Measurements from ENCODE around the gene TENT4A. TPM values are rescaled to one million over a fixed set of nuclear protein-coding genes. Genes with fewer than 3 reads are reported as not detected.

Gene TENT4A
- total RNA-seq, 1 donor from 2014 or later = 39.4 TPM

GRCh38 chr5:6780802-6781391 lies 67.7 kb downstream of the TENT4A start:
- no peak for DNase-seq (ENCODE audit: low spot score)
- H3K36me3 Mint-ChIP-seq (ENCODE audit: low read depth) = no peaks in the 10 kb centered on the region
- no peak overlapping the region for H3K27ac Mint-ChIP-seq
- H3K27me3 Mint-ChIP-seq (ENCODE audit: low read depth) = peaks cover 4% of the 10 kb centered on the region
- no peak overlapping the region for H3K4me3 Mint-ChIP-seq (ENCODE audit: low read depth)
- peaks cover 6% of the 10 kb centered on the region for H3K4me1 Mint-ChIP-seq (ENCODE audit: low read depth)
- H3K9me3 Mint-ChIP-seq = no peaks in the 10 kb centered on the region
- intact Hi-C loops (cut with micrococcal nuclease) = no loop called here

- Mint-ChIP-seq H3K36me3 (ENCODE audit: low read depth) (no peaks in the 10 kb centered on the region), H3K27me3 (ENCODE audit: low read depth) (no peaks in the 10 kb centered on the region), H3K4me3 (ENCODE audit: low read depth) (no peak overlapping the region), H3K9me3 (no peaks in the 10 kb centered on the region), H3K27ac (no peak overlapping the region), H3K4me1 (ENCODE audit: low read depth) (peaks cover 7% of the 10 kb centered on the region)
- intact Hi-C loops (cut with micrococcal nuclease) = no loop called here
- no peak for DNase-seq (ENCODE audit: low spot score)
Observed at GRCh38 chr5:6781716-6782115, 68.5 kb downstream of the TENT4A start.

- intact Hi-C loops (cut with micrococcal nuclease) = no loop called here
- no peaks in the 10 kb centered on the region for H3K9me3 Mint-ChIP-seq
- no peak overlapping the region for H3K4me3 Mint-ChIP-seq (ENCODE audit: low read depth)
- H3K4me1 Mint-ChIP-seq (ENCODE audit: low read depth) = peaks cover 7% of the 10 kb centered on the region
- H3K27me3 Mint-ChIP-seq (ENCODE audit: low read depth) = no peaks in the 10 kb centered on the region
- no peaks in the 10 kb centered on the region for H3K36me3 Mint-ChIP-seq (ENCODE audit: low read depth)
- no peak overlapping the region for H3K27ac Mint-ChIP-seq
- DNase-seq (ENCODE audit: low spot score) = no peak
Observed at GRCh38 chr5:6783787-6784186, 70.6 kb downstream of the TENT4A start.

GRCh38 chr5:6784481-6784880 lies 71.2 kb downstream of the TENT4A start:
- H3K9me3 Mint-ChIP-seq = no peaks in the 10 kb centered on the region
- H3K27ac Mint-ChIP-seq = no peak overlapping the region
- intact Hi-C loops (cut with micrococcal nuclease) = no loop called here
- no peaks in the 10 kb centered on the region for H3K27me3 Mint-ChIP-seq (ENCODE audit: low read depth)
- H3K4me1 Mint-ChIP-seq (ENCODE audit: low read depth) = peaks cover 7% of the 10 kb centered on the region
- no peak overlapping the region for H3K4me3 Mint-ChIP-seq (ENCODE audit: low read depth)
- DNase-seq (ENCODE audit: low spot score) = no peak
- H3K36me3 Mint-ChIP-seq (ENCODE audit: low read depth) = no peaks in the 10 kb centered on the region

- Mint-ChIP-seq H3K4me1 (ENCODE audit: low read depth) (peaks cover 7% of the 10 kb centered on the region), H3K4me3 (ENCODE audit: low read depth) (no peak overlapping the region), H3K9me3 (no peaks in the 10 kb centered on the region), H3K36me3 (ENCODE audit: low read depth) (no peaks in the 10 kb centered on the region), H3K27ac (no peak overlapping the region), H3K27me3 (ENCODE audit: low read depth) (peaks cover 4% of the 10 kb centered on the region)
- intact Hi-C loops (cut with micrococcal nuclease) = no loop called here
- DNase-seq (ENCODE audit: low spot score) = no peak
Observed at GRCh38 chr5:6785161-6785860, 72.1 kb downstream of the TENT4A start.

- no peak for DNase-seq (ENCODE audit: low spot score)
- H3K36me3 Mint-ChIP-seq (ENCODE audit: low read depth) = no peaks in the 10 kb centered on the region
Observed at GRCh38 chr5:6785861-6786180, 72.6 kb downstream of the TENT4A start.

GRCh38 chr5:6786786-6787495 lies 73.7 kb downstream of the TENT4A start:
- no peak for DNase-seq (ENCODE audit: low spot score)
- H3K36me3 Mint-ChIP-seq (ENCODE audit: low read depth) = no peaks in the 10 kb centered on the region
- peaks cover 12% of the 10 kb centered on the region for H3K27me3 Mint-ChIP-seq (ENCODE audit: low read depth)
- no peaks in the 10 kb centered on the region for H3K9me3 Mint-ChIP-seq
- intact Hi-C loops (cut with micrococcal nuclease) = no loop called here
- no peak overlapping the region for H3K27ac Mint-ChIP-seq
- H3K4me1 Mint-ChIP-seq (ENCODE audit: low read depth) = peaks cover 7% of the 10 kb centered on the region
- H3K4me3 Mint-ChIP-seq (ENCODE audit: low read depth) = no peak overlapping the region

More at GRCh38 chr5:6785861-6786180, 72.6 kb downstream of the TENT4A start:
- intact Hi-C loops (cut with micrococcal nuclease) = no loop called here
- H3K4me1 Mint-ChIP-seq (ENCODE audit: low read depth) = peaks cover 7% of the 10 kb centered on the region
- H3K27me3 Mint-ChIP-seq (ENCODE audit: low read depth) = peaks cover 5% of the 10 kb centered on the region
- no peak overlapping the region for H3K4me3 Mint-ChIP-seq (ENCODE audit: low read depth)
- no peaks in the 10 kb centered on the region for H3K9me3 Mint-ChIP-seq
- H3K27ac Mint-ChIP-seq = no peak overlapping the region

- Mint-ChIP-seq H3K27ac (no peak overlapping the region), H3K4me1 (ENCODE audit: low read depth) (peaks cover 7% of the 10 kb centered on the region), H3K27me3 (ENCODE audit: low read depth) (peaks cover 14% of the 10 kb centered on the region), H3K36me3 (ENCODE audit: low read depth) (no peaks in the 10 kb centered on the region), H3K9me3 (no peaks in the 10 kb centered on the region), H3K4me3 (ENCODE audit: low read depth) (no peak overlapping the region)
- intact Hi-C loops (cut with micrococcal nuclease) = no loop called here
- DNase-seq (ENCODE audit: low spot score) = no peak
Observed at GRCh38 chr5:6787941-6788340, 74.7 kb downstream of the TENT4A start.

GRCh38 chr5:6788439-6788838 lies 75.2 kb downstream of the TENT4A start:
- H3K9me3 Mint-ChIP-seq = no peaks in the 10 kb centered on the region
- peaks cover 9% of the 10 kb centered on the region for H3K4me1 Mint-ChIP-seq (ENCODE audit: low read depth)
- intact Hi-C loops (cut with micrococcal nuclease) = no loop called here
- no peak for DNase-seq (ENCODE audit: low spot score)
- H3K36me3 Mint-ChIP-seq (ENCODE audit: low read depth) = no peaks in the 10 kb centered on the region
- H3K4me3 Mint-ChIP-seq (ENCODE audit: low read depth) = no peak overlapping the region
- peaks cover 16% of the 10 kb centered on the region for H3K27me3 Mint-ChIP-seq (ENCODE audit: low read depth)
- H3K27ac Mint-ChIP-seq = no peak overlapping the region

- H3K9me3 Mint-ChIP-seq = no peaks in the 10 kb centered on the region
- no peak for DNase-seq (ENCODE audit: low spot score)
- intact Hi-C loops (cut with micrococcal nuclease) = no loop called here
- peaks cover 9% of the 10 kb centered on the region for H3K4me1 Mint-ChIP-seq (ENCODE audit: low read depth)
- H3K27me3 Mint-ChIP-seq (ENCODE audit: low read depth) = peaks cover 16% of the 10 kb centered on the region
- no peak overlapping the region for H3K27ac Mint-ChIP-seq
- no peak overlapping the region for H3K4me3 Mint-ChIP-seq (ENCODE audit: low read depth)
- H3K36me3 Mint-ChIP-seq (ENCODE audit: low read depth) = no peaks in the 10 kb centered on the region
Observed at GRCh38 chr5:6788956-6789649, 75.9 kb downstream of the TENT4A start.

GRCh38 chr5:6790346-6790865 lies 77.2 kb downstream of the TENT4A start:
- Mint-ChIP-seq H3K27me3 (ENCODE audit: low read depth) (peaks cover 16% of the 10 kb centered on the region), H3K27ac (no peak overlapping the region), H3K9me3 (no peaks in the 10 kb centered on the region), H3K4me3 (ENCODE audit: low read depth) (no peak overlapping the region), H3K4me1 (ENCODE audit: low read depth) (peaks cover 8% of the 10 kb centered on the region), H3K36me3 (ENCODE audit: low read depth) (no peaks in the 10 kb centered on the region)
- DNase-seq (ENCODE audit: low spot score) = no peak
- intact Hi-C loops (cut with micrococcal nuclease) = no loop called here

- intact Hi-C loops (cut with micrococcal nuclease) = no loop called here
- Mint-ChIP-seq H3K9me3 (no peaks in the 10 kb centered on the region), H3K27me3 (ENCODE audit: low read depth) (peaks cover 16% of the 10 kb centered on the region), H3K27ac (no peak overlapping the region), H3K36me3 (ENCODE audit: low read depth) (no peaks in the 10 kb centered on the region), H3K4me1 (ENCODE audit: low read depth) (peaks cover 2% of the 10 kb centered on the region), H3K4me3 (ENCODE audit: low read depth) (no peak overlapping the region)
- no peak for DNase-seq (ENCODE audit: low spot score)
Observed at GRCh38 chr5:6791031-6791430, 77.8 kb downstream of the TENT4A start.

- no peak overlapping the region for H3K27ac Mint-ChIP-seq
- peaks cover 2% of the 10 kb centered on the region for H3K4me1 Mint-ChIP-seq (ENCODE audit: low read depth)
- no peak for DNase-seq (ENCODE audit: low spot score)
- H3K27me3 Mint-ChIP-seq (ENCODE audit: low read depth) = peaks cover 17% of the 10 kb centered on the region
- no peak overlapping the region for H3K4me3 Mint-ChIP-seq (ENCODE audit: low read depth)
- H3K9me3 Mint-ChIP-seq = no peaks in the 10 kb centered on the region
- intact Hi-C loops (cut with micrococcal nuclease) = no loop called here
- H3K36me3 Mint-ChIP-seq (ENCODE audit: low read depth) = no peaks in the 10 kb centered on the region
Observed at GRCh38 chr5:6792376-6792775, 79.1 kb downstream of the TENT4A start.

Measured in activated T-helper 2 cell treated with anti-CD3 and anti-CD28 coated beads, Interferon-gamma antibody, Interleukin-2, Interleukin-4, amounts not matched to agents 10 μg/mL and 5 μg/mL and 100 μg/mL, durations not matched to agents 14 hours and 24 hours and 36 hours (primary cell).